ENCODE data around the gene FBXO34.

Gene FBXO34

DNA sequence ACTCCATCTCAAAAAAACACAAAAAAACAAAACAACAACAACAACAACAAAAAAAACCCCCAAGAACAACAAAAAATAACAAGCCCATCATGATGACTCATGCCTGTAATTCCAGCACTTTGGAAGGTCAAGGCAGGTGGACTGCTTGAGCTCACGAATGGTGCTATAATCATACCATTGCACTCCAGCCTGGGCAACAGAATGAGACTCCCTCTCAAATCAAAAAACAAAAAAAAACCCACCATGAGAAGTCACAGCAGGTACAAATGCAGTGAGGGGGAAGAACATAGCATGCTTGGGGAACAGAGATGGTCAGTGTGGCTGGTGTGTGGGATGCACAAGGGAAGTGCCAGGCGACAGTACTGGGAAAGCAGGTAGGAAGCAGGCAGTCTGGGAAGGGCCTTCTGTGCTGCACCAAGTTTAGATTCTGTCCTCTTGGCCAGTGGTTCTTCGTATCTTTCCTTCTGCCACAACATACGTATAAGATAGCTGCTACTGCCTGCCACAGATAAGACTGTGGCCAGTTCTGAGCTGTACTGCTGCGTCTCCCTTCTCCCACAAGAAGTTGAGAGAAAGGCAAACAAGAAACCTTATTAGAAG lies 112.4 kb downstream of the FBXO34 start:
- no peak for DNase-seq (ENCODE audit: low read depth, low spot score)

DNA sequence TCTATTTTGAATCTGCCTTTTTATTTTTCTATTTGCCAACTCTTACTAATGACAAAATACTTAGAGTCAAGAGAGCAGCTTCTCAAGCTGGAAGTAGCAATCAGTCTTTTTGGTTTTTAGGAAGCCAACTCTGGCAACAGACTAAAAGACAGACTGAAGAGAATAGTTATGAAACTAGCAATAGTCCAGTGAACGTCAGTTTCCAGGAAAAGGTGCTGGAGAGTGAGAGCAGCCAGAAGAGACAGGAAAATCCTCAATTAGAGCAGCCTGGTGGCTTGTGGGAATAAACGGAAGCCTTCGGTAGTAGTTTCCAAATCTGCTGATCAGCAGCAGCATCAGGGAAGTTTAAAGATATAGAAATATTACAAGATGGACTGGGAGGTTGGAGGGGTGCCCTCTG lies 113.3 kb downstream of the FBXO34 start:
- no peak for DNase-seq (ENCODE audit: low read depth, low spot score)

DNA sequence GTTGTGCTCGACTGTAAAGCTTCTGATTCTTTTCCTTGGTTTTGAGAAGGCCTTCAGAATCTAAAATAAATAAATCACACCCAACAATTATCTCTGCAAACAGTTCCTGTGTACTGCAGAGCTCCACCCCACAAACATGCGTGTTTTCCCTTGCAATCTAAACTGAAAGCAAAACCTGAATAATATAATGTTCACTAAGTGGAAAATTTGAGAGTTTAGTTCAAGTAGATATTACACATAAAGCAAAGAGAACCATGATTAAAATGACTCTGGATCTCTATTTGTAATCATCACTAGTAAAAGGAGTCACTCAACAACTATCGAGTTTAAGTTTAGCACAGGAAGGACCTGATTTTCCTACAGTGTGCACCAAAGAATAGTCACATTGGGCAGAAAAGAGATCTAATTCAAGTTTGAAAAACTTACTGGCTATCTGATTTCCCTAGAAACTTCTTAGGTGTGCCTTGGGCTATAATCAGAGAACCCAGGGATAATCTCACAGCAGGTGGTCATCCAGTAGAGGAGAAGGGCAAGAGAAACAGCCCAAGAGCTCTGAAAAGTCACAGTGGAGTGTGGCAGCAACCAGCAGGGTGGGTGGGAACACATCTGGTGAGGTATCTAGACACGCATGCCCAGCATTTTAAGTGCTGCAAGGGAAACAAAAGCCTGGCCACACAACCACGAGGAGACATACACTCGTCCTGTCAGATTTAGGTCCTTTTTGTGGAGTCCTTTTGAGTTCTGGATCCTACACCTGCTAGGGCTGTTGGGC lies 115.0 kb downstream of the FBXO34 start:
- DNase-seq (ENCODE audit: low read depth, low spot score): no peak

DNA sequence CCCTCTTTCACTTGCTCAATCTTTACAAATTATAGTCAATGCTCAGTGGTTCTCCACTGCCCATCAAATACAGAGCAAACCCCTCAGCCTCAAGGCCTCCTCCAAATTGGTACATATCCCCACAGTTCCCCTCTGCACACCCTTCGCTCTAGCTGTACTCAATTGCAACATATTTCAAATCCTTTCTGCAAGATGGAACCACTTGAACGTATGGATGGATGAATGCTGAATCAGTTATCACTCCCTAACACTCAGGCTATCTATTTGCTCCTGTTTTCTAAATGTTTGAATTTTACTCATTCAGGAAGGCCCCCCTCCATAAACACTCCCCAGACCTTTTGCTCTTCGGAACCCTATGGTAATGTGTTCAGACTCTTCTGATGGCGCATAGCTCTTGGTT lies 115.9 kb downstream of the FBXO34 start:
- no peak for DNase-seq (ENCODE audit: low read depth, low spot score)

- no peak for DNase-seq (ENCODE audit: low read depth, low spot score)
Observed at GRCh38 chr14:55388160-55388559, 116.9 kb downstream of the FBXO34 start.

- no peak for DNase-seq (ENCODE audit: low read depth, low spot score)
Observed at GRCh38 chr14:55389330-55389729, 118.1 kb downstream of the FBXO34 start.

DNA sequence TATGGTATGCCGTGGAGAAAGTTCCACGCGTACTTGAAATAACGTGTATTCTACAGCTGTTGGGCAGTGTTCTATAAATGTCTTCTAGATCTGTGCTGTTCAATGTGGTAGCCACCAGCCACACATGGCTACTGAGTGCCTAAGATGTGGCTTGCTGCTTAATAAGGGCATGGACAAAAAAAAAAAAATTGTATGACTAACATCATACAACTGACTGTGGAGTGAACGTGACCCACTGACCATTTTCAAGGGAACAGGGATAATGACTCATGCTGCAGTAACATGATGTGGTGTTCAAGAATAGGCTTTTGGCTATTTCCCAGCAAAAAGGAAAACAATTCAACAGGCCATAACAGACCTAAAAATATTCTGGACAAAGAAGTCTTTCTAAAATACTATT lies 127.5 kb downstream of the FBXO34 start:
- DNase-seq (ENCODE audit: low read depth, low spot score): no peak

- no peak for DNase-seq (ENCODE audit: low read depth, low spot score)
Observed at GRCh38 chr14:55399183-55399582, 128.0 kb downstream of the FBXO34 start.

GRCh38 chr14:55399852-55400251 lies 128.6 kb downstream of the FBXO34 start:
- no peak for DNase-seq (ENCODE audit: low read depth, low spot score)

GRCh38 chr14:55401751-55402150 lies 130.5 kb downstream of the FBXO34 start:
- no peak for DNase-seq (ENCODE audit: low read depth, low spot score)

All from iPS DF 19.7 (cell line).